ENCODE data around the gene XRCC1. TPM values are rescaled to one million over a fixed set of nuclear protein-coding genes. Genes with fewer than 3 reads are reported as not detected.

The XRCC1 gene, protein sequence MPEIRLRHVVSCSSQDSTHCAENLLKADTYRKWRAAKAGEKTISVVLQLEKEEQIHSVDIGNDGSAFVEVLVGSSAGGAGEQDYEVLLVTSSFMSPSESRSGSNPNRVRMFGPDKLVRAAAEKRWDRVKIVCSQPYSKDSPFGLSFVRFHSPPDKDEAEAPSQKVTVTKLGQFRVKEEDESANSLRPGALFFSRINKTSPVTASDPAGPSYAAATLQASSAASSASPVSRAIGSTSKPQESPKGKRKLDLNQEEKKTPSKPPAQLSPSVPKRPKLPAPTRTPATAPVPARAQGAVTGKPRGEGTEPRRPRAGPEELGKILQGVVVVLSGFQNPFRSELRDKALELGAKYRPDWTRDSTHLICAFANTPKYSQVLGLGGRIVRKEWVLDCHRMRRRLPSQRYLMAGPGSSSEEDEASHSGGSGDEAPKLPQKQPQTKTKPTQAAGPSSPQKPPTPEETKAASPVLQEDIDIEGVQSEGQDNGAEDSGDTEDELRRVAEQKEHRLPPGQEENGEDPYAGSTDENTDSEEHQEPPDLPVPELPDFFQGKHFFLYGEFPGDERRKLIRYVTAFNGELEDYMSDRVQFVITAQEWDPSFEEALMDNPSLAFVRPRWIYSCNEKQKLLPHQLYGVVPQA
- total RNA-seq: 13.2 and 14.4 TPM in 2 replicates

GRCh38 chr19:43575156-43575950, at the start of gene XRCC1, which contains the start of gene PINLYP:
XRCC1 (minus strand) TSS chr19:43575527; CDS start chr19:43575458, 69 bp downstream.
PINLYP (plus strand) TSS chr19:43575801; CDS start chr19:43577192, 1,391 bp downstream.

DNA sequence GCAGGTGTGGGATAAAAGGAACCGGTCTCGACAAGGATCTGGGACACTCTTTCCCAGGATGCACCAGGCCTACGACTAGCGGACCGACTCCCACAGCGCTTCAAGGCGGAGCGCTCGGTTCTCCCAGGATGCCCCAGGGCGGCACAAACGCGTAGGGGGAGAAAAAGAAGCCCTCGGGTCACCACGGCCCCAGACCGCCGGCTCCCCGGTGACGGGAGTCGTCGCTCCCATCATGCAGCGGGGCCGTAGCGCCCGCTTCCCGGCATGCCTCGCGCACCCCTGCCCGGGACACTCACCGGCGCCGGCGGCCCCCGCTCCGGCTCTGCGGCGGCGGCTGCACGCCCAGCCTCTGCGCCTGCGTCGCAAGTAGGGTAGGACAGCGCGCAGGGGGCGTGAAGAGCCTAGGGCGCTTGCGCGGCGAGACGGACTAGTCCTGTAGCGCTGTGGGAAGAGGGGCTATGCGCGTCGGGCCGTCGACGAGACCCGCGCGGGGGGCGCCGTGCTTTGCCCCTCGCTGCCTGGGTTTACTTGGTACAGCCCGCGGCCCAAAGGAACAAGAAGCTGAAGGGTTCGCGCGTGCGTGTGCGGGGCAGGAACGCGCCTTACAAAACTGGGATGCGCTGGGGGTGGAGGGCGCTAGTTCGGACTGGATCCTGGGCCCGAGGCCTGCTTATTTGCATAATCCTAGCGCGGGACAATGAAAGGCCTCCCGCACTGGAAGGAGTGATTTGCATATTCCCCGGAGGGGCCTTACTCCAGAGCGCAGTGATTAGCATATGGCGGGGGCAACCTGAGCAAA, 44.1 kb upstream of the XRCC1 start, which contains the start of gene ZNF428:
Gene ZNF428, minus strand, starts transcription at position 368 of the 799 bp plus-strand sequence. CDS start 5,325 bp downstream, outside the sequence.

DNA sequence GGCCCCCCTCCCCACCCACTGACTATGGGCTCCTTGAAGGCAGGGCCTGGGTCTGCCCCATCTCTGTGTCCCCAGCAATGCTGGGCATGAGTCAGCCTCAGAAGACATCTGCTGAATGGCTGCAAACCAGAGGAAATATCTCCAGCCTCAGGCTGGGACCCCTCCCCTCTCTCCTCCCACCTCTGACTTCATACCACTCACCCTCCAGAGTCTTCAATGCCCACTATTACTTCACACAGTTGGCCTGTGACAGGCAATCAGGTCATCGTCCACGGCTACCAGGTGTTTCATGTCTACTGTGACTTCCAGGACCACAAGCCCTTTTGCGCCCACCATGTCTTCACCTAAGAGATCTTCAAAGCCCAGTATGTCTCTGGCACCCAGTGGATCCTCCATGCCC, 36.5 kb upstream of the XRCC1 start, which contains the start of gene SRRM5:
Gene SRRM5, plus strand, starts transcription at position 301 of the 400 bp plus-strand sequence. Its CDS starts 34 bp downstream, at position 335.

DNA sequence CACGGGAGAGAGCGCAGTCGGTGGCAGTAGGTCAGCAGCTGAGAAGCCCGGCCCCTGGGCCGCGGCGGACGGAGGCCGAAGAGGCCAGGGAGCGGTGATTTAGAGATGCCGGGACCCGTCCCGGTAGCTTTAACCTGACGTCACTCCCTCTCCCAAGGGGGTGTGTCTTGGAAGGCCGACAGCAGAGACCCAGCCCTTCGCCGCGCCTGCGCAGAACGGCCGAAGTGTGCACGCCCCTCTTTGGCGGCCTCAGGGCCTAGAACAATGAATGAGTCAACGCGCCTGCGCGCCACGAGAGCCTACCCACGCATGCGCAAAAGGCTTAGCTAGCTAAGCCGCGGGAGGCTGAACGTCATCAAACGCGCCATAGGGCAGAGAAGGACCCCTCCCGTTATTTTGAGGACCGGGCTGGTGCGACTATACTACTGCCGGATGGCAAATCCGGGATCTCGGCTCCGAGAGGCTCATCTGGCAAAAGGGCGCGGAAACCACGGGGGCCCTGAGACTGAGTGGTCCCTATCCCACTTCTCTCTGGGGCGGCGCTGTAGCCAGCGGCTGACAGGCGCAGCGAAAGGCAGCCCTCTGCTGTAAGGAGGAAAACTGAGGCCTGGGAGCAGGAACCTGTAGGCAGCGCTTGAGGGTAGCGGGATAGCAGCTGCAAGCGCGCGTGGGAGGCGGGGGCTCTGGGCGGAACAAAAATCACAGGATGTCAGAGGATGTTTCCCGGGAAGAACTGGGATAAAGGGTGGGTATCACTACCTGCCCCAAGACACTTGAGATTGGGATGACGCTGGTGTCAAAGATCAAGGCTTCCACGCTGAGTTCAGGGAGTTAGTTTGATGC, 20.9 kb upstream of the XRCC1 start, which contains the start of the genes IRGQ and ZNF576:
Gene IRGQ, minus strand, starts transcription at position 136 of the 843 bp plus-strand sequence. CDS start 796 bp downstream, outside the sequence.
Gene ZNF576, plus strand, starts transcription at position 597 of the 843 bp plus-strand sequence. CDS start 514 bp downstream, outside the sequence.

DNA sequence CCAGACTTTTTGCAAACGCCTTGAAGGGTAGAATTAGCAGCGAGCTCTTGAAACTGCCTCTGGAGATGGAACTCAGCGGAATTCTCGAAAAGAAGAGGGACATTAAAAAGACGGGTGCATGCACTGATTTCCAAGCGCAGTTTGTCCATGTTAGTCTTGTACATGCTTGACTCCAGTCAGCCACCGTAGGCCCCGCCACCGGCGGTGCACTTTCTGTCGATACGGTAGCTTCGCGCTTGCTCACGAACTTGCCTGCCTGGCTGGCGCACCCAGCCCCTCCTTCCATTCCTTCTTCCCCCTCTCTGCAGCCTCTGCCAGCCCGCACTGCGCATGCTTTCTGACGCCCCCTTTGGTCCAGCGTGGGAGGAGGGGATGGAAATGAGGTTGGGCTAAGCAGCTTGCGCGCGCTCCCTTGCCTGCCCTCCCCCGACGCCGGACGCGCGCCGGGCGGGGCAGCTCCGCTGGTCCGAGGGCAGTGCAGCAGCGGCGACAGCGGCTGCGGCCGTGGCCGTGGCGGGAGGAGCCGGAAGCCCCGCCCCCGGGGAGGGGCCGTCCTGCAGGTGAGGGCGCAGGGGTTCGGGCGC, 42.3 kb downstream of the XRCC1 start, which contains the start of gene ZNF575:
Gene ZNF575, plus strand, starts transcription at position 227 of the 584 bp plus-strand sequence. CDS start 1,235 bp downstream, outside the sequence.

DNA sequence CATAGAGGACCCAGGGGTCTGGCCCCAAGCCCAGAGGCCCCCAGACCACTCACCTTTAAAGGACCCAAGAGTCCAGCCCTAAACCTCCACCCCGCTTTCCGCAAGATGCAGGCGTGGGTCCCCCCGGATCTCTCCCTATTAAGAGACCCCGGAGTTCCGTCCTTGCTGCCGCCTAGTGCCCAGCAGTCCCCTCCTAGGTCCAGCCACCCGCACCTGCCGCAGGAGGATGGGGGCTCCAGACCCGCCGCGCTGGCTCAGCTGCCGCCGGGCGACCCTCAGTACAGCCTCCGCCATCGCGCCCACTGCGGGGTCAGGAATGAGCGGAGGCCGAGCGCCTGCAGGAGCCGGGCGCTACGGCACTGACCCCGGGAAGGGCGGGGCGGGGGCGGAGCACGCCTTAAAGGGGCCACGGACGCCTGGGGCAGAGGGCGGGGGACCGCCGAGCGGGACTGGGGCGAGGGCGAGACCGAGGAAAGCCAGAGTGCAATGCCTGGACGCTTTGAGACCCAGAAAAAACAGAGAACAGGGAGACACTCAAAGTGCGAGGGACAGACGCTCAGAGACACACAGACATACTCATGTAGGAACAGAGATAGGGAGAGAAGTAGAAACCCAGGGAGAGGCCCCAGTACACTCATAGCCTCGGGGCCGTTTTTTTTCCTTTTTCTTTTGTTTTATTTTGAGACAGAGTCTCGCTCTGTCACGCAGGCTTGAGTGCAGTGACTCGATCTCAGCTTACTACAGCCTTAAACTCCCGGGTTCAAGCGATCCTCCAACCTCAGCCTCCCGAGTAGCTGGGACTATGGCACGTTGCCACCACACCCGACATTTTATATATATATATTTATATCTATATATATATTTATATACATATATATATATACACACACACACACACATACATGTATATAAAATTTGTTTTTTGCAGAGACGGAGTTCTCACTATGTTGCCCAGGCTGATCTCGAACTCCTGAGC, 48.2 kb downstream of the XRCC1 start, which contains the start of gene ETHE1:
Gene ETHE1, minus strand, starts transcription at position 318 of the 976 bp plus-strand sequence. Its CDS starts 24 bp downstream, at position 294.

DNA sequence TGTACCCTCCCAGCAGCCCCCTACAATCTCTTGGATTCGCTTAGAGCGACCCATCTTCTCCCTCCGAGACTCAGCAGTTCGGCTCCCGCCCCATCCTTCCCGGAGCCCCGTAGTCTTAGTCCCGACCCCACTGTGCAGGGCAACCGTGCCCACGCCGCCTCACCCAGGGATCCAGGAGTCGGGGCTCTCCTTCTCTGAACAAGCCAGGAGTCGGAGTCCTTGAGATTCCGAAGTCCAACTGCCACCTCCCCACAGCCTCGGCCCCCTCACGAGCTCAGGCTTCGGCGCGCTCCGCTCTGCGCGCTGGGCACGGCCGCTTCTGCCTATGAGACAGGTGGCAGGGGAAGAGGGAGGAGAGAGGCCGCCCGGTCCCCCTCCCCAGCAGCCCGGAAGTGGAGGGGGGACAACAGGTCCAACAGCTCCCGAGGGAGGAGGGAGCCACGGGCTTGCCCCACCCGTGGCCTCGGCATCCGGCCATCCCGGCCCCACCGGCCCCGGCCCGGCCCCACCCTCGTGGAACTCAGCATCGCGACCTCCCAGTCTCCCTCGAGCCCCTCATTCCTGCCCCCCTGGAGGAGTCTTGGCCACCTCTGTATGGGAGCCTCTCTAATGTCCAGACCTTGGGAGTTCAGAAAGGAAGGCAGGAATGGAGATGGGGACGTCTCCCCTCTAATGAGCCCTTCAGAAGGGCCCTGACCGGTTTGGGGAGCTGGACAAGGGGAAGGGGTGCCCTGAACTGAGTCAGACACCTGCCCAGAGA, 70.7 kb downstream of the XRCC1 start, which contains the start of gene PHLDB3:
Gene PHLDB3, minus strand, starts transcription at position 321 of the 760 bp plus-strand sequence. CDS start 628 bp downstream, outside the sequence.

Other genes with a start within 250 kb of the XRCC1 start
- gene CD177, start 221.8 kb downstream of the XRCC1 start, total RNA-seq: under 0.01 and 0.09 TPM in 2 replicates
- gene TEX101, start 160.6 kb downstream of the XRCC1 start, total RNA-seq: not detected in 2 replicates
- gene LYPD3, start 109.9 kb downstream of the XRCC1 start, total RNA-seq: 0.17 and 1.1 TPM in 2 replicates
- 48.6 and 55.4 TPM in 2 replicates for gene PHLDB3, start 70.8 kb downstream of the XRCC1 start, total RNA-seq
- gene ETHE1, start 48.3 kb downstream of the XRCC1 start, total RNA-seq: 86.1 and 119 TPM in 2 replicates
- gene ZNF575, start 42.3 kb downstream of the XRCC1 start, total RNA-seq: 0.09 and 0.11 TPM in 2 replicates
- 2.2 and 5.9 TPM in 2 replicates for gene PINLYP, start 274 bp upstream of the XRCC1 start, total RNA-seq
- 24.1 and 26.8 TPM in 2 replicates for gene IRGQ, start 20.6 kb upstream of the XRCC1 start, total RNA-seq
- 7.2 and 7.3 TPM in 2 replicates for gene ZNF576, start 21.1 kb upstream of the XRCC1 start, total RNA-seq
- gene SRRM5, start 36.6 kb upstream of the XRCC1 start, total RNA-seq: under 0.01 TPM in 1 of 2 replicates, not detected in the other
- 63.6 and 69.0 TPM in 2 replicates for gene ZNF428, start 44.1 kb upstream of the XRCC1 start, total RNA-seq
- 9.4 and 11.1 TPM in 2 replicates for gene CADM4, start 64.3 kb upstream of the XRCC1 start, total RNA-seq
- 4.0 and 5.4 TPM in 2 replicates for gene PLAUR, start 94.6 kb upstream of the XRCC1 start, total RNA-seq
- not detected in 2 replicates for gene IRGC, start 140.5 kb upstream of the XRCC1 start, total RNA-seq
- 3.8 and 5.4 TPM in 2 replicates for gene SMG9, start 179.4 kb upstream of the XRCC1 start, total RNA-seq
- gene KCNN4, start 205.4 kb upstream of the XRCC1 start, total RNA-seq: 0.11 TPM in 1 of 2 replicates, not detected in the other
- gene LYPD5, start 226.9 kb upstream of the XRCC1 start, total RNA-seq: 0.22 and 0.43 TPM in 2 replicates

Data from dermis lymphatic vessel endothelial cell (primary cell).